ELF-1 (cell line): ENCODE results near the gene BFSP1.

Source experiments
- DNase-seq: peaks from one replicate; pipeline ENCODE4 v3.0.0-alpha.2; 2016; ENCODE audit warnings: low read depth, low spot score

The BFSP1 gene

GRCh38 chr20:17467120-17467655 is 64.0 kb downstream of the BFSP1 start:
- DNase-seq, result no peak

GRCh38 chr20:17466641-17467040 is 64.5 kb downstream of the BFSP1 start:
- no peak for DNase-seq

DNA sequence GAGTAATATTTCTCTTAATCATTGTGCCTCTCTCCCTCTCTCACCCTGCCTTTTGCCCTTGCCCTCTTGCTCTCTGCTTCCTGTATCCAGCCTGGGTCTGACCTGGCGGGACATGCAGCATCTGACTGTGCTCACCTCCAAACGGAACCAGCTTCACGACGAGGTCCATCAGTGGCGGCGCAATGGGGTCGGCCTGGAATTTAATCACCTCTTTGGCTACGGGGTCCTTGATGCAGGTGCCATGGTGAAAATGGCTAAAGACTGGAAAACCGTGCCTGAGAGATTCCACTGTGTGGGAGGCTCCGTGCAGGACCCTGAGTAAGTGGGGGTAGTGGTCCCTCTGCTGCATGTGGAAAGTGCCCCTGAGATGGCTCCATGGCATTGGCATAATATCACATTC is 65.9 kb downstream of the BFSP1 start:
- DNase-seq, result no peak

GRCh38 chr20:17463711-17464110 is 67.5 kb downstream of the BFSP1 start:
- DNase-seq, result no peak

GRCh38 chr20:17461941-17462340 is 69.2 kb downstream of the BFSP1 start:
- no peak for DNase-seq

- DNase-seq, result no peak
These were observed 71.1 kb downstream of the BFSP1 start for GRCh38 chr20:17460119-17460518.

DNA sequence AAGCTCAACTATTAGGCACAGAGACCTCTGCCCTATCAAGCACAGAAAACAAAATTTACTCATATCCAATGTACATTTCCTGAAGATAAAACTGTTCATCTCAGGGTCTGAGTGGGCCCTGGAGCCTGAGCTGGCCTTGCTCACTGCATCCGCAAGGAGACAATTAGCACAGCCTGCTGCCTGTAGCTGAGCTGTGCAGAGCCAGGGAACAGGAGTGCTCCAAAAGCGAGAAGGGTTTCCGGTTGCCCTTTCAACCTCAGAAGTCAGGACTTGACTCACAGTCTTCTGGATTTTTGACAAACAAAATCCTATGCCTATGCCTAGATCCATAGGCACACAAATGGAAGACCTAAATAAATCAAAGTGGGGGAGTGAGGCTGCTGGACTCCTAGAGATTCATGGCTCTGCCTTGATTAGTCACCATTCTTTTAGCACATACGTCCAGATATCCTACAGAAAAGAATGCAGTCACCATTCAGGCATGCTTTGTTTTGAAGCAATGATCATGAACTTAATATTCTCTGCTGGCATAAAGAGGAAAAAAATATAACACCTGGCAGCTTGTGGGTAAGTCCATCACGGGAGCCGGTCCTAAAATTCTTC is 73.5 kb downstream of the BFSP1 start:
- no peak for DNase-seq

- no peak for DNase-seq
These were observed 74.1 kb downstream of the BFSP1 start for GRCh38 chr20:17457079-17457478.

DNA sequence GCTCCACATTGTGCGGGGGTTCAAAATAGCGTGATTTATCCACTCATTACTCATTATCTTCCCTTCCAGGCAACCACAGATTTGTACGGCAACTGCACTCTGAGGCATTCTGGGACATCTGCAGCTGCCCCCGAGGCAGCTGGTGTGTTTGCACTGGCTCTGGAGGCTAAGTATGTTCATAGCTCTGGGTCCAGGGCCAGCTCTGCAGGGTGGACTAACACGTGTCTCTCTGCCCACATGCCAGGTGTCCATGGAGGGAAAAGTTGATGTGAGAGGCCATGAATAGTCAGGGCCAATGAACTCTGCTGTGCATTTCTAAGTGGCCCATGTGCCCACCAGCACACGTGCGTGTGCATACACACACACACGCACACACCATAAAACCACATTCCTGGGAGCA is 74.9 kb downstream of the BFSP1 start:
- DNase-seq, result no peak

- DNase-seq, result no peak
These were observed 77.6 kb downstream of the BFSP1 start for GRCh38 chr20:17453592-17453991.

- no peak for DNase-seq
These were observed 78.7 kb downstream of the BFSP1 start for GRCh38 chr20:17452441-17452840.

DNA sequence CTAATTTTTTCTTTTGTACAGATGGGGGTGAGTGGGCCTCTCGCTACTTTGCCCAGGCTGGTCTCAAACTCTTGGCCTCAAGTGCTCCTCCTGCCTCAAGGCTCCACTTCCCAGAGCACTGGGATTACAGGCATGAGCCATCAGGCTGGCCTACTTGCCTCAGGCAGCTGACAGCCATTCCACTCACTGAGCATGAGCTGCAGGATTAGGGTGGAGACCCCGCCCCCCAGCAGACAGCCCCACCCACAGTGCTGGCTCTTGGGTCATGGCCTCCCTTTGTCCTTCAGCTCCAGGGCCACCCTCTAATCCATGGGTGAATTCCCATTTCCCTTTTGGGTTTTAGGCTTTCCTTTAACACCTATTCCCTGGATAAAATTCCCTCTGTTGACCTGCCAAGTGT is 82.1 kb downstream of the BFSP1 start:
- peak; percentile 49 for DNase-seq

DNA sequence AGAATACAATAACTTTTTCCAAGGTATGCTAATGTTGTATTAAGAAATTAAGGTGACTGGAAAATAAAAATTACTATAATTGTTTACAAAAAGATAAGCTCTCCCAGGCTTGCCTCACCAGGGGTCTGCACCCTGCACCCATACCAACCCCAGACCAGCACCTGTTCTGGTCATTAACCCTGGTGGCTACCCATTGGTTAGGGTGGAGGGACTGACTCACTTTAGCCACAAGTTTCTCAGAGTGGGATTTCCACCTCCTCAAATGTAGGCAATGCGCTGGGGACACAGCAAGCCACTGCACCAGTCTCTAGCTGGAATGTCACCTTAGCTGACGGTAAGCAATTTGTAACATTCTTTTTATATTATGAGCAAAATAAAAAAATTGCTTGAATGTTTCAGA is 83.1 kb downstream of the BFSP1 start:
- DNase-seq, result no peak

DNA sequence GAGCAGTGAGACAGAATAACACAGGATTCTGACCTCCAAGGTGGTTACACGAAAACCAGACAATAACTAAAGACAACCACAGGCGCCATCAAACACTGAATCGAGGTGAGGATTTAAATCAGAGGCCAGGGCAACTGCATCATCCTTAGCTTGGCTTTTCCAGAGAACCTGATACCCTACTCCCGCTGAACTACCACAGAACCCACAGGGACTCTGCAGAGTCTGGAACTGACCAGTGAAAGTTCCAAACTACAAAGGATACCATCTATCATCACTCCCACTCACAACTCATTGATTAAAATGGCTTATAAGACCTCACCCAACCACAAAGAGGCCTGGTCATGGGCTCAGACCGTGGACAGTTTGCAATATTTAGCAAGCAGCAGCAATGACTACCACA is 85.0 kb downstream of the BFSP1 start:
- DNase-seq, result no peak

- DNase-seq, result no peak
These were observed 85.6 kb downstream of the BFSP1 start for GRCh38 chr20:17445543-17445942.

GRCh38 chr20:17444091-17444490 is 87.1 kb downstream of the BFSP1 start:
- no peak for DNase-seq
